ENCODE results near the gene LBP. TPM values are rescaled to one million over a fixed set of nuclear protein-coding genes. Genes with fewer than 3 reads are reported as not detected.

The LBP gene
- total and polyA plus RNA-seq, 2 donors (not counting 3 experiments of a cell fraction or from before 2014, with no cell fraction given) = 0.03 TPM; not detected in 1

- ChIA-PET POLR2A (no interaction called here), CTCF (interaction anchor here (1.2 to 9.2 kb wide), 6 partner anchors 9 to 101 kb away, joined by 3 to 204 read pairs (median 4); no protein-coding TSS in a partner anchor)
- no peaks in the 10 kb centered on the region for H3K4me1 ChIP-seq (ENCODE audit: control insufficient read depth, extremely low read depth, insufficient read depth, low read length)
- no TSS peak for BruUV-seq (replicated peaks)
- dilution Hi-C loops (cut with MboI; ENCODE audit: extremely low pct_ligation_motif_present, low sequenced_read_pairs) = no loop called here
- no peak overlapping the region for H3K27ac ChIP-seq (ENCODE audit: insufficient read depth, low read depth, low read length)
- intact Hi-C loops (cut with micrococcal nuclease) = no loop called here
- H3K9ac ChIP-seq (replicated peaks; ENCODE audit: extremely low read depth, insufficient read depth, low read length) = no peak overlapping the region
- no peak overlapping the region for H3K4me2 ChIP-seq (ENCODE audit: insufficient read depth, low read length)
- H3K36me3 ChIP-seq (ENCODE audit: control insufficient read depth in 2 of 2, extremely low read depth in 1 of 2, insufficient read depth in 2 of 2, low read length in 2 of 2) = no peaks in the 10 kb centered on the region
- H3K9me1 ChIP-seq (replicated peaks; ENCODE audit: control insufficient read depth, extremely low read depth, insufficient read depth, low read length) = no peaks in the 10 kb centered on the region
- H3K4me3 ChIP-seq (replicated peaks in 1 of 3; ENCODE audit: insufficient read depth in 1 of 3, low read depth in 1 of 3, low read length in 3 of 3) = no peak overlapping the region
- no peaks in the 10 kb centered on the region for H3K9me3 ChIP-seq (replicated peaks; ENCODE audit: control insufficient read depth, insufficient read depth, low read length)
- no peak overlapping the region for H2AFZ ChIP-seq (ENCODE audit: low read depth, low read length)
- no peaks in the 10 kb centered on the region for H4K20me1 ChIP-seq (replicated peaks; ENCODE audit: control insufficient read depth, extremely low read depth, insufficient read depth, low read length)
- no peaks in the 10 kb centered on the region for H3K79me2 ChIP-seq (ENCODE audit: control insufficient read depth, insufficient read depth, low read length)
- no peak for FAIRE-seq
- no peak for TF ChIP-seq GATA2 (IDR thresholded peaks at IDR 0.05; ENCODE audit: insufficient read depth, insufficient read length, low read depth, low read length)
- no peak for TF ChIP-seq POLR2AphosphoS5 (IDR thresholded peaks at IDR 0.05; ENCODE audit: insufficient read depth, low read depth, low read length)
- TF ChIP-seq MYC (IDR thresholded peaks at IDR 0.05; ENCODE audit: low read depth, low read length) = no peak
- TF ChIP-seq CTCF (IDR thresholded peaks at IDR 0.05; ENCODE audit: extremely low read depth in 1 of 2, insufficient read depth in 1 of 2, low read depth in 1 of 2, low read length in 2 of 2) = no peak
- TF ChIP-seq FOS (IDR thresholded peaks at IDR 0.05; ENCODE audit: borderline replicate concordance, insufficient read depth, low read length) = no peak
- no peak for TF ChIP-seq JUN (IDR thresholded peaks at IDR 0.05; ENCODE audit: borderline replicate concordance, insufficient read depth, insufficient read length, low read depth)
- TF ChIP-seq, protein P1, sequence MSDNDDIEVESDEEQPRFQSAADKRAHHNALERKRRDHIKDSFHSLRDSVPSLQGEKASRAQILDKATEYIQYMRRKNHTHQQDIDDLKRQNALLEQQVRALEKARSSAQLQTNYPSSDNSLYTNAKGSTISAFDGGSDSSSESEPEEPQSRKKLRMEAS (IDR thresholded peaks at IDR 0.05; ENCODE audit: insufficient read depth, insufficient read length) = no peak
- TF ChIP-seq POLR2A (IDR thresholded peaks at IDR 0.05; ENCODE audit: low read depth, low read length) = no peak
- no peak for DNase-seq (ENCODE audit: low read depth, low spot score)
- peaks cover 0 to 5% of the 10 kb centered on the region in 2 experiments for H3K27me3 ChIP-seq (ENCODE audit: control insufficient read depth in 2 of 2, insufficient read depth in 2 of 2, low read length in 2 of 2)
Observed at GRCh38 chr20:38308047-38308438, 38.2 kb upstream of the LBP start.

Measured in endothelial cell of umbilical vein (primary cell).